Keratinocyte (primary cell): ENCODE measurements around the gene PDS5A. TPM values are rescaled to one million over a fixed set of nuclear protein-coding genes. Genes with fewer than 3 reads are reported as not detected.
"Not testable (repeated sequence)": the region's sequence is repeated elsewhere in the genome, so short reads cannot be mapped to it uniquely, and the experiment has no call there.

ENCODE experiments used
- DNase-seq: peaks from one replicate; pipeline ENCODE4 v3.0.0-alpha.2; 2011; ENCODE audit warnings: low read depth, missing footprints, low spot score
- FAIRE-seq: peaks from 2 replicates; lab custom pipeline; 2011; peaks lifted over from hg19 to GRCh38; lab: Jason Lieb, UNC
- H2AFZ ChIP-seq: 2 replicates; pipeline ENCODE4 v1.6.0; 2012; ENCODE audit warnings: low read length, control low read depth, inconsistent platforms; ENCODE audit not compliant: control insufficient read depth
- H3K27ac ChIP-seq: 2 replicates; pipeline ENCODE4 v1.5.1; 2011; ENCODE audit warnings: low read length; ENCODE audit not compliant: control insufficient read depth, insufficient read depth
- H3K27me3 ChIP-seq: 3 replicates; pipeline ENCODE4 v1.6.0; 2011; ENCODE audit warnings: low read length; ENCODE audit not compliant: control insufficient read depth, insufficient read depth; ENCODE audit errors: extremely low read depth
- H3K36me3 ChIP-seq, 2 experiments: 2 replicates in 1 of 2; 3 replicates in 1 of 2; pipeline ENCODE4 v1.5.1; 2011; ENCODE audit warnings: low read length in 2 of 2, mild to moderate bottlenecking in 1 of 2; ENCODE audit not compliant: control insufficient read depth in 2 of 2, insufficient read depth in 2 of 2; ENCODE audit errors: extremely low read depth in 1 of 2
- H3K4me1 ChIP-seq: 3 replicates; pipeline ENCODE4 v1.5.1; 2011; ENCODE audit warnings: low read length; ENCODE audit not compliant: control insufficient read depth, insufficient read depth; ENCODE audit errors: extremely low read depth
- H3K4me2 ChIP-seq: 3 replicates; pipeline ENCODE4 v1.6.0; 2011; ENCODE audit warnings: low read depth, low read length; ENCODE audit not compliant: control insufficient read depth, insufficient read depth; ENCODE audit errors: extremely low read depth
- H3K4me3 ChIP-seq, 3 experiments: fragments of 200-600 bp in 1 of 3; sonication (generic) in 1 of 3; 2 replicates in 2 of 3; 3 replicates in 1 of 3; pipeline ENCODE4 v1.5.1; 2011 to 2016; ENCODE audit warnings: low read length in 3 of 3, mild to moderate bottlenecking in 3 of 3, control low read depth in 2 of 3, inconsistent platforms in 1 of 3, low read depth in 1 of 3, mixed read lengths in 1 of 3, mixed run types in 1 of 3, moderate library complexity in 1 of 3; ENCODE audit not compliant: control insufficient read depth in 2 of 3, insufficient read depth in 2 of 3; ENCODE audit errors: extremely low read depth in 1 of 3
- H3K79me2 ChIP-seq: 2 replicates; pipeline ENCODE4 v1.6.0; 2012; ENCODE audit warnings: low read length; ENCODE audit not compliant: control insufficient read depth, insufficient read depth
- H3K9ac ChIP-seq: 3 replicates; pipeline ENCODE4 v1.6.0; 2011; ENCODE audit warnings: low read length; ENCODE audit not compliant: control insufficient read depth, insufficient read depth; ENCODE audit errors: extremely low read depth
- H3K9me1 ChIP-seq: 3 replicates; pipeline ENCODE4 v1.6.0; 2011; ENCODE audit warnings: low read length; ENCODE audit not compliant: control insufficient read depth, insufficient read depth; ENCODE audit errors: extremely low read depth
- H3K9me3 ChIP-seq: 2 replicates; pipeline ENCODE4 v1.5.1; 2012; ENCODE audit warnings: low read depth, low read length; ENCODE audit not compliant: control insufficient read depth
- H4K20me1 ChIP-seq: 3 replicates; pipeline ENCODE4 v1.6.0; 2011; ENCODE audit warnings: low read length; ENCODE audit not compliant: control insufficient read depth, insufficient read depth; ENCODE audit errors: extremely low read depth
- EZH2 ChIP-seq: IDR thresholded peaks from one replicate; pipeline ENCODE4 v1.6.1; 2012; ENCODE audit warnings: inconsistent platforms, mild to moderate bottlenecking, low read length, moderate library complexity
- dilution Hi-C: fragments of 300-500 bp; cut with MboI; formaldehyde crosslinking; loops from one replicate; pipeline ENCODE4 v1.7.0; 2020; ENCODE audit warnings: low sequenced_read_pairs; ENCODE audit not compliant: extremely low pct_ligation_motif_present
- polyA plus RNA-seq, 5 experiments: library from polyadenylated mRNA; depleted of rRNA in 3 of 5; stranded (reverse) in 3 of 5; stranded (forward) in 1 of 5; unstranded in 1 of 5; fragments of >200 nt; gene quantifications; 1 replicate in 1 of 5; 2 replicates in 3 of 5; 3 replicates in 1 of 5; pipeline versions ENCODE4 v1.2.1 to v1.2.3, GENCODE V29; 2011 to 2012; ENCODE audit warnings: missing spikeins in 2 of 5, low read depth in 1 of 5, low replicate concordance in 1 of 5
- TF ChIP-seq, protein P1 (sequence below), 3 experiments: IDR thresholded peaks in 1 of 3; conservative IDR thresholded peaks in 1 of 3; optimal IDR thresholded peaks in 1 of 3; 2 replicates in 2 of 3; 3 replicates in 1 of 3; pipeline versions ENCODE3 to v1.5.1; 2011; ENCODE audit warnings: low read length in 3 of 3, mild to moderate bottlenecking in 3 of 3, moderate library complexity in 2 of 3, control low read depth in 1 of 3, inconsistent platforms in 1 of 3; ENCODE audit not compliant: insufficient read depth in 2 of 3; ENCODE audit errors: extremely low read depth in 1 of 3

The PDS5A gene
- polyA plus RNA-seq, 1 donor (not counting 4 experiments of a cell fraction or from before 2014, with no cell fraction given) = 56.0 TPM

DNA sequence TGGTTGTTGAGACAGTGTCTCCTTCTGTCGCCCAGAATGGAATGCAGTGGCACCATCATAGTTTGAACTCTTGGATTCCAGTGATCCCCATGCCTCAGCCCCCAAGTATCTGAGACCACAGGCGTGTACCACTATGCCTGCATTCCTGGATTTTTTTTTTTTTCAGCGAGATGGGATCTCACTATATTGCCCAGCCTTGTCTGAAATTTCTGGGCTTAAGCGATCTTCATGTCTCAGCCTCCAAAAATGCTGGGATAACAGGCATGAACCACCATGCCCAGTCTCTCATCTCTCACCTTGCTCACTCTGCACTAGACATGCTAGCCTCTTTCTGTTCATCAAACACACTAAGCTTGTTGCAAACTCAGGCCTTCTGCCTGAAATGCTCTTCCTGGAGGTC is 175.7 kb downstream of the PDS5A start:
- DNase-seq (no peak), FAIRE-seq (no peak)
- no peaks in the 10 kb centered on the region for H3K4me1 ChIP-seq
- TF ChIP-seq EZH2 = no peak
- TF ChIP-seq, protein P1, sequence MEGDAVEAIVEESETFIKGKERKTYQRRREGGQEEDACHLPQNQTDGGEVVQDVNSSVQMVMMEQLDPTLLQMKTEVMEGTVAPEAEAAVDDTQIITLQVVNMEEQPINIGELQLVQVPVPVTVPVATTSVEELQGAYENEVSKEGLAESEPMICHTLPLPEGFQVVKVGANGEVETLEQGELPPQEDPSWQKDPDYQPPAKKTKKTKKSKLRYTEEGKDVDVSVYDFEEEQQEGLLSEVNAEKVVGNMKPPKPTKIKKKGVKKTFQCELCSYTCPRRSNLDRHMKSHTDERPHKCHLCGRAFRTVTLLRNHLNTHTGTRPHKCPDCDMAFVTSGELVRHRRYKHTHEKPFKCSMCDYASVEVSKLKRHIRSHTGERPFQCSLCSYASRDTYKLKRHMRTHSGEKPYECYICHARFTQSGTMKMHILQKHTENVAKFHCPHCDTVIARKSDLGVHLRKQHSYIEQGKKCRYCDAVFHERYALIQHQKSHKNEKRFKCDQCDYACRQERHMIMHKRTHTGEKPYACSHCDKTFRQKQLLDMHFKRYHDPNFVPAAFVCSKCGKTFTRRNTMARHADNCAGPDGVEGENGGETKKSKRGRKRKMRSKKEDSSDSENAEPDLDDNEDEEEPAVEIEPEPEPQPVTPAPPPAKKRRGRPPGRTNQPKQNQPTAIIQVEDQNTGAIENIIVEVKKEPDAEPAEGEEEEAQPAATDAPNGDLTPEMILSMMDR (optimal IDR thresholded peaks at IDR 0.05 in 1 of 3, IDR thresholded peaks at IDR 0.05 in 1 of 3, conservative IDR thresholded peaks at IDR 0.05 in 1 of 3; ENCODE audit: extremely low read depth in 1 of 3, insufficient read depth in 2 of 3, low read length in 3 of 3) = no peak
- H3K4me3 ChIP-seq = no peak overlapping the region
- dilution Hi-C loops = no loop called here
- no peak overlapping the region for H2AFZ ChIP-seq
- H3K27ac ChIP-seq = no peak overlapping the region
- no peaks in the 10 kb centered on the region for H3K9me3 ChIP-seq
- H3K4me2 ChIP-seq = no peak overlapping the region
- no peaks in the 10 kb centered on the region for H3K9me1 ChIP-seq
- no peaks in the 10 kb centered on the region for H3K79me2 ChIP-seq
- no peaks in the 10 kb centered on the region for H4K20me1 ChIP-seq
- no peaks in the 10 kb centered on the region for H3K27me3 ChIP-seq
- no peaks in the 10 kb centered on the region for H3K36me3 ChIP-seq
- no peak overlapping the region for H3K9ac ChIP-seq

DNA sequence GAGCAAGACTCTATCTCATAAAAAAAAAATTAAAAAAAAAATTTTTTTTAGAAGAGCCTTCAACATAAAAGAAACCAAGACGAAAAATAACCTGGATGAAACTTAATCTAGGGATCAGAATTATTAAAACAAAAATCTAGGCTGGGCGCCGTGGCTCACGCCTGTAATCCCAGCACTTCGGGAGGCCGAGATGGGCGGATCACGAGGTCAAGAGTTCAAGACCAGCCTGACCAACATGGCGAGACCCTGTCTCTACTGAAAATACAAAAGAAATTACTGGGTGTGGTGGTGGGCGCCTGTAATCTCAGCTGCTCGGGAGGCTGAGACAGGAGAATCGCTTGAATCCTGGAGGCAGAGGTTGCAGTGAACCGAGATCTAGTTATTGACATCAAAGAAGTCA is 184.7 kb downstream of the PDS5A start:
- dilution Hi-C loops, H3K79me2 ChIP-seq, H3K4me1 ChIP-seq, H4K20me1 ChIP-seq, H3K27me3 ChIP-seq, H3K9me3 ChIP-seq, H3K27ac ChIP-seq, DNase-seq, H3K4me2 ChIP-seq, H3K9ac ChIP-seq, H3K4me3 ChIP-seq, H3K9me1 ChIP-seq, H3K36me3 ChIP-seq, FAIRE-seq, H2AFZ ChIP-seq: not testable (repeated sequence)

DNA sequence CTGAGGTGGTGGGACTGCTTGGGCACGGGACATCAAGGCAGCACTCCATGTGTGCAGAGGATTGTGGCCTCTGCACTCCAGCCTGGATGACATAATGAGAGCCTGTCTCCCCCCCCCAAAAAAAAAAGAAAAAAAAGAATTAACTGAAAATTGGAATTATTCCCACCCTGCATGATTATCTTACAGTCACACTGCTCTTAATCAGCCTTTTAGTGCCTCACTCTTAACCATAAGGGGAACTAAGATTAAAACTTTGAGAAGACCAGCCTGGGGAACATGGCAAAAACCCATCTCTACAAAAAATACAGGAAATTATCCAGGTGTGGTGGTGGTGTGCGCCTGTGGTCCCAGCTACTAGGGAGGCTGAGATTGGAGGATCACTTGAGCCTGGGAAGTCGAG is 185.2 kb downstream of the PDS5A start:
- H3K4me2 ChIP-seq = no peak overlapping the region
- no peaks in the 10 kb centered on the region for H3K36me3 ChIP-seq
- H3K27me3 ChIP-seq = no peaks in the 10 kb centered on the region
- no peak overlapping the region for H3K9ac ChIP-seq
- H3K9me3 ChIP-seq = no peaks in the 10 kb centered on the region
- H4K20me1 ChIP-seq = no peaks in the 10 kb centered on the region
- TF ChIP-seq, protein P1 (optimal IDR thresholded peaks at IDR 0.05 in 1 of 3, IDR thresholded peaks at IDR 0.05 in 1 of 3, conservative IDR thresholded peaks at IDR 0.05 in 1 of 3; ENCODE audit: extremely low read depth in 1 of 3, insufficient read depth in 2 of 3, low read length in 3 of 3) = no peak
- no peak for TF ChIP-seq EZH2
- H3K9me1 ChIP-seq = no peaks in the 10 kb centered on the region
- no peak overlapping the region for H3K27ac ChIP-seq
- DNase-seq = no peak
- FAIRE-seq = no peak
- dilution Hi-C loops = no loop called here
- no peak overlapping the region for H3K4me3 ChIP-seq
- no peaks in the 10 kb centered on the region for H3K79me2 ChIP-seq
- H3K4me1 ChIP-seq = no peaks in the 10 kb centered on the region
- H2AFZ ChIP-seq = no peak overlapping the region
